HUES64 (cell line): ENCODE data around the gene ATP5IF1.

Experiments
- H3K27ac ChIP-seq: 2 replicates; pipeline ENCODE4 v1.7.0; 2013; ENCODE audit warnings: low read depth, low read length, inconsistent platforms
- H3K27me3 ChIP-seq: 2 replicates; pipeline ENCODE4 v1.6.1; 2013; ENCODE audit warnings: mild to moderate bottlenecking, low read length; ENCODE audit not compliant: insufficient read depth
- H3K36me3 ChIP-seq: 2 replicates; pipeline ENCODE4 v1.6.1; 2013; ENCODE audit warnings: mild to moderate bottlenecking, low read length; ENCODE audit not compliant: insufficient read depth
- H3K4me1 ChIP-seq: 2 replicates; pipeline ENCODE4 v1.6.1; 2013; ENCODE audit warnings: mild to moderate bottlenecking, low read length, moderate library complexity; ENCODE audit not compliant: insufficient read depth
- H3K4me3 ChIP-seq: 2 replicates; pipeline ENCODE4 v1.5.1; 2013; ENCODE audit warnings: mild to moderate bottlenecking, low read length, moderate library complexity
- H3K9ac ChIP-seq: 2 replicates; pipeline ENCODE4 v1.6.1; 2013; ENCODE audit warnings: mild to moderate bottlenecking, low read depth, low read length
- H3K9me3 ChIP-seq: 2 replicates; pipeline ENCODE4 v1.6.1; 2013; ENCODE audit warnings: low read depth, low read length; ENCODE audit not compliant: insufficient read depth
- WGBS: fragments of 150-250, 120-280 bp; methylation state at CpG from one replicate; pipeline ENCODE4 v1.1.7; 2013; ENCODE audit warnings: missing lambda C conversion rate; 5-methylcytosine and 5-hydroxymethylcytosine counted together

ATP5IF1 gene

DNA sequence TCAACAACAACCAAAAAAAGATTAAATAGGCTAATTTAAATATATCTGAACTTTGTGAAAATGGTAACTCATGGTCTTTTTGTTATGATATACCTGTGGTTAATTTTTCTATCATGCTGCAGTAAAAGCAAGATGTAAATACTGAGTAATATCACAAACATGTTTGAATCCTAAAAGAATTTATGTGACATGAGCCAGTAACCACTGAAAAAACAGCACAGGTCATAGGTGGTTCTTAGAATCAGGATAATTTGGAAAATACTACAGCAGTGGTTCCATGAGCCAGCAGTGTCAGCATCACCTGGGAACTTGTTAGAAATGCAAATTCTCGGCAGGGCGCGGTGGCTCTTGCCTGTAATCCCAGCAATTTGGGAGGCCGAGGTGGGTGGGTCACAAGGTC, 4.1 kb downstream of the ATP5IF1 start:
- WGBS, result 88% methylated on average over 4 of the region's 4 CpGs
- H3K9ac ChIP-seq, result no peak overlapping the region
- H3K36me3 ChIP-seq, result peaks cover 16% of the 10 kb centered on the region
- no peak overlapping the region for H3K27ac ChIP-seq
- no peaks in the 10 kb centered on the region for H3K4me1 ChIP-seq
- H3K4me3 ChIP-seq, result no peak overlapping the region
- H3K9me3 ChIP-seq, result no peaks in the 10 kb centered on the region
- H3K27me3 ChIP-seq, result no peaks in the 10 kb centered on the region

DNA sequence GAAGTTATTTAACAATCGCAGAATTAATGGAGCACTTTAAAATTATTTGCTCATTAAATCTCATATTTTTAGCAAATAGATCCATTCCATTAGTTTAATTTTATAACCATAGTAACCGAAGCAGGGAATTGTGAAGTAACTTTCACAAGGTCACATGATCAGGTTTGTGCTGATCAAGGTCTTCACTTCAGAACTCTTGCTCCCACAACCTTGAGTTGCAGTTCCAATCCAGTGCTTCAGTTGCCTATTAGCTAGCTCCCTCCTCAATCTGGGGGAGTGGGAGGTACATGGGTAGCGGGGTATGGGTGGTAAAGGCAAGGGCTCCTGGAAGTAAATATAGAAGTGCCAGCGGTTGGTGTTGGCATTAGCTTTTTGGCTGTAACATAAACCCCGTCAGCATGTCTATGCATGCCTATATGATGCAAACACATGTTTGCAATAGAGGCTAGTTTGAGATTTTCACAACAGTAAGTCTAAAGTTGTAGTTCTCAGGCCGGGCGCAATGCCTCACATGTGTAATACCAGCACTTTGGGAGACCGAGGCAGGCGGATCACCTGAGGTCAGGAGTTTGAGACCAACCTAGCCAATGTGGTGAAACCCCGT, 5.8 kb downstream of the ATP5IF1 start:
- Histone ChIP-seq H3K4me3 (no peak overlapping the region), H3K9me3 (no peaks in the 10 kb centered on the region), H3K9ac (no peak overlapping the region), H3K36me3 (peaks cover 16% of the 10 kb centered on the region), H3K27ac (no peak overlapping the region), H3K4me1 (no peaks in the 10 kb centered on the region), H3K27me3 (no peaks in the 10 kb centered on the region)
- 93% methylated on average over 10 of the region's 10 CpGs for WGBS

DNA sequence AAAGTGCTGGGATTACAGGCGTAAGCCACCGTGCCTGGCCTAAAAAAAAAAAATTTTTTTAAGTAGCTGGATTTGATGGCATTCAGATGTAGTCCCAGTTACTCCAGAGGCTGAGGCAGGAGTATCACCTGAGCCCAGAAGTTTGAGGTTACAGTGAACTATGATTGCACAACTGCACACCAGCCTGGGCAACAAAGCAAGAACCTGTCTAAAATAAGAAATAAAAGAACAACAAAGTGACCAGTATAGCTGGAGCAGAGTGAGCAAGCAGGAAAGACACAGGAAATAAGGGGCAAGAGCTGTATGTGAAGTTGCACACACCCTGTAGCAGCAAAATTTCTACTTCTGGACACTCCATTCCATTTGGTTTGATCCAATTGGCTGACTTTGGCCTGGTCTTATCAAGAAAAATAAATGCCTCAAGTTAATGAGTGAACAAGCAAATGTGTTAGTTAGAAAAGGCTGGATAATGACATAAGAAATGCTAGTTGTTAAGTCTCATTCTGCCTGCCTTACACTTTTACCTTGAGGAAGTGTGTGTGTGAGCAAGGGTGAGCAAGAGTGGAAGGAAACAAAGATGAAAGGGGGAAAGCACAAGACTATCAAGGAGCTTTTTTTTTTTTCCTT, 7.9 kb downstream of the ATP5IF1 start:
- no peaks in the 10 kb centered on the region for H3K9me3 ChIP-seq
- no peak overlapping the region for H3K9ac ChIP-seq
- H3K27ac ChIP-seq, result no peak overlapping the region
- WGBS, result 89% methylated on average over 2 of the region's 2 CpGs
- H3K4me1 ChIP-seq, result peaks cover 12% of the 10 kb centered on the region
- no peak overlapping the region for H3K4me3 ChIP-seq
- H3K36me3 ChIP-seq, result peaks cover 4% of the 10 kb centered on the region; the same call in 1 of the 2 replicates
- H3K27me3 ChIP-seq, result no peaks in the 10 kb centered on the region

DNA sequence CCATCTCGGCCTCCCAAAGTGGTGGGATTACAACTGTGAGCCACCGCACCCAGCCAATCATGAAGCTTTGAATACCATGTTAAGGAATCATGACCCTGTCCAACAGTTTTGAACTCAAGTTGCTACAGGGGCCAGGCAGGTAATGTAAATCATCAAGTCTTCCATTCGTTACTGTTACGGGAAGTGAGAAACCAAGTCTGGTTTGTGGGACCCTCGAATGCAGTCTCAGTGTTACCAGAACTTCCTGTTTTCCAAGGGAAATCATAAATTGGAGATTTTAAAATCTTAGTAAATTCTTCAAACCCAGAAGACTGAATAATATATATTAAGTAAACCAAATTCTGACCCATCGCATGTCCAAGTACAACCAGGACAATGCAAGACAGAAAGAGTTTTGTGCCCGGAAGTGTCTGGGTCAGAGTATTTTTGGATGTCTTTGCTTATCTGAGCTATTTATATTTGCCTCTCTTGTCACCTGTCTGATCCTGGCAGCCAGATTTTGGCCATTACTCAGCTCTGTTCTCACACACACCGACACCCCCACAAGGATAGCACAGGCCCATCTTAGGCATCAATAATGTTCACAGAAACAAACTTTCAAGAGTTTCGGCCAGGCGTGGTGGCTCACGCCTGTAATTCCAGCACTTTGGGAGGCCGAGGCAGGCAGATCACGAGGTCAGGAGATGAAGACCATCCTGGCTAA, 8.8 kb downstream of the ATP5IF1 start:
- H3K27ac ChIP-seq, result no peak overlapping the region

DNA sequence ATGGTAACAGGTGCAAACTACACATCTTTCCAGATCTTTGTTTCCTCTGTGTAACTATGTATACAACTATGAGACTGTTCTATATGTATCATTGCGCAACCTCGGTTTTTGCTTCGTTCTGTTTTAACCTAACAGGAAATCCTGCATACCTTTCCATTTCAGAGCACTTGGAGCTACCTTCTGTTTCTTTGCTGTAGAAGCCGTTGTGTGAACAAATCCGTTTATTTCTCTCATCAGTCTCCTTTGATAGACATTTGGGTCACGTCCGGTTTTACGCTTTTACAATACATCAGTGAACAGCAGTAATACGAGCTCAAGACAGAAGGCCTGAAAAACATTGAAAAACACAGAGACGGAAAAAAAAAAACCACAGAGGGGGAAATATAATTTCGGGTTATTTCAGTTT, 10.5 kb downstream of the ATP5IF1 start:
- Histone ChIP-seq H3K4me1 (peaks cover 22% of the 10 kb centered on the region), H3K36me3 (no peaks in the 10 kb centered on the region)

More for the DNA sequence above, 8.8 kb downstream of the ATP5IF1 start:
- Histone ChIP-seq H3K9me3 (no peaks in the 10 kb centered on the region), H3K27me3 (no peaks in the 10 kb centered on the region), H3K36me3 (peaks cover 3% of the 10 kb centered on the region; the same call in 1 of the 2 replicates), H3K4me3 (no peak overlapping the region), H3K9ac (no peak overlapping the region), H3K4me1 (peaks cover 19% of the 10 kb centered on the region)
- 96% methylated on average over 12 of the region's 13 CpGs for WGBS

DNA sequence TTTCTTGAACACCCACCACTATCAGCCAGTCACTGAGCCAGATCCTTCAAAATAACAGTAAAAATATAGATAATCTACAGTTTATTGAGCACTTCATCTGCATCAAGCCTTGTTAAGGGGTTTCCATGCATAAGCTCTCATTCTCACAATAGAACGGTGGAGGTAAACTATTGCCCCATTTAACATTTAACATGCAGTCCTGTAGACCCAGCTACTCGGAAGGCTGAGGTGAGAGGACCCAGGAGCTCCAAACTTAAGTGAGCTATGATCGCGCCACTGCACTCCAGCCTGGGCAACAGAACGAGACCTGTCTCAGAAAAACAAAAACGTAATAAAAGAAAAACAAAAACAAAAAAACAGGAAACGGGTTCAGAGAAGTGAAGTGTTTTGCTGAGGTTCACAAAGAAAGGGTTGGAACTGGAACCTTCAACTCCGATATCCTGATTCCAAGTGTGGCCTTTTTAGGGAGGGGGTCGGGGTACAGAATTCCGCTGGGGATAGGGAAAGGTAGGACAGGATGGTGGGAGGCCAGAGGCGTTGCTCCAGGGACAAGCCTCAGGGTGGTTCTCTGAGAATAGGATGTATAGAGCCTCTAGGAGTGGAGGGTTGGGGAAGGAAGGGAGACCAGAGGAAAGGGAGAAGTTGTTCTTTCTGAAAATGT, 11.8 kb downstream of the ATP5IF1 start:
- Histone ChIP-seq H3K36me3 (no peaks in the 10 kb centered on the region), H3K4me1 (peaks cover 22% of the 10 kb centered on the region), H3K27me3 (no peaks in the 10 kb centered on the region), H3K9ac (no peak overlapping the region), H3K27ac (peak overlapping the region; percentile 41; the same call in 1 of the 2 replicates), H3K4me3 (peak overlapping the region; percentile 63), H3K9me3 (no peaks in the 10 kb centered on the region)
- WGBS, result 83% methylated on average over 11 of the region's 11 CpGs

More for the DNA sequence above, 10.5 kb downstream of the ATP5IF1 start:
- Histone ChIP-seq H3K9me3 (no peaks in the 10 kb centered on the region), H3K27me3 (no peaks in the 10 kb centered on the region), H3K27ac (no peak overlapping the region), H3K4me3 (peak overlapping the region; percentile 63), H3K9ac (peak overlapping the region; percentile 63)
- 71% methylated on average over 10 of the region's 11 CpGs for WGBS

DNA sequence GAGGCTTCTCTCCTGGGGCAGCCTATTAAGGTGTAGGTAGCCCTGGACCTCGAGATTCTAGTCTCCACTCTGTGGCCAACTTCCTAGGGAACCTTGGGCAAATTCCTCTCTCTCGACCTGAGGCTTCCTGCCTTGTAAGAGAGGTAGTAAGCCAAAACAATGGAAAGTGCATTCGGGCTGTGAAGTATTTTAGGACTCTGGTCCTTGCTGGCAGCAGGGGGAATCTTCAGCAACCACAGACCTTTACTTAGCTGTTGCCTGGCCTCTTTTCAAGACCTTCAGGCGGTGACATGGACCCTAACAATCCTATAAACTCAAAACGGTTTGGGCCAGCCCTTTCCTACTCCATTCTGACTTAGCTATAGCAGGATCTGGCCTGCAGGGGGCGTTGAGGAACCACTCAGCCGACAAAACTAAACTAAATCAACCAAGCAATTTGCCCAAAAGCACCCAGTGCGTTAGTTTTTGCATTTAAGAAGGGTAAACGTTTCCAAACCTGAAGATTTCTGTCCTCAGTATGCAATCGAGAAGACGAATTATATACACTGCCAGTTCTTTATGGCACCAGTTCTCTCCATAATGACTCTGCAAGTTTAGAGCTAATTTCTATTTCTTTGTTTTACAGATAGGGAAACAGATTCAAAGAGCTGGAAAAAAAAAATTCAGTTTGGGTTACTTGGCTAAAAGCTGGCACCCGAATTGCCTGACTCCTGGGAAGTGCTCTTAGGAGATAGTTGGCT, 12.5 kb downstream of the ATP5IF1 start:
- H3K9me3 ChIP-seq, result no peaks in the 10 kb centered on the region
- 12% methylated on average over 12 of the region's 12 CpGs for WGBS
- H3K4me3 ChIP-seq, result peak overlapping the region; percentile 16

DNA sequence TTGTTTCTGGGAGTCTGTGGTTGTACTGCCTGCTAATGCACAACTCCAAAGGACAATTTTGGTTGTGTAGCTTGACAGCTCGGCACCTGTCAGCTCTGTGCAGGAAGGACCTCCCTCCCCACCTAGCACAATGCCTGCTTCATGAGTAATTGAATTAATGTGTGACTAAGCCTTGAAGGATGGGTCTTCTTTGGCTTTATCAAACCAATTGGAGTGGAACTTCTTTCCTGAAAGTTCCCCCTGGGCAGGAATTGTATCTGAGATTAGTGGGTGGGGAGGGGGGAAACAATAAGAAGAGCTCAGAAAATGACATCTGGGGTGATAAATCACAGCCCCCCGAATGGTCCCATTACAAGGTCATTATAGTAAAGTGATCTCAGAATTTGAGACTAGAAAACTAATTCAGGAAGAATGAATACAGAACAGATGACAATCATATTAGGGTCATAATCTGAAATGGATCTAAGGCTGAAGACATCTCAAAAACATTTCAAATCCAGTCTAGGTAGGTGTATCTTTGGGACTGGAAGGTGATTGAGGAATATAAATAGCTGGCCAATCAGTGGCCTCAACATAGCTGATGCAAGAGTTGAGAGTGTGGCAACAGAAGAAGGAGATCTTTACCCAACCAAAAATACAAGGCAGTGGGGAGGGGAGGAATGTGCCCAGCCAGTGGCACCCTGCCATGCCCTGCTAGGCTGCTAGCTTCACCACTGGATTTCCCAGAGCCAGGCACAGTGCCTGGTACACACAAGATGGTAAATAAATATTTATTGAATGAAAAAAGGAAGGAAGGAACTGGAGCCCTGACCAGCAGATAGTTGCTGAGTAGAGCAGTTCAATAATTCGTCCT, 13.3 kb downstream of the ATP5IF1 start:
- H3K9ac ChIP-seq, result peak overlapping the region; percentile 27
- H3K27me3 ChIP-seq, result no peaks in the 10 kb centered on the region
- peaks cover 22% of the 10 kb centered on the region for H3K4me1 ChIP-seq
- WGBS, result 75% methylated on average over 3 of the region's 3 CpGs
- H3K36me3 ChIP-seq, result no peaks in the 10 kb centered on the region
- peak overlapping the region; percentile 70; the same call in 1 of the 2 replicates for H3K27ac ChIP-seq
- H3K9me3 ChIP-seq, result no peaks in the 10 kb centered on the region
- H3K4me3 ChIP-seq, result peak overlapping the region; percentile 16

More for the DNA sequence above, 12.5 kb downstream of the ATP5IF1 start:
- Histone ChIP-seq H3K4me1 (peaks cover 22% of the 10 kb centered on the region), H3K36me3 (no peaks in the 10 kb centered on the region), H3K27me3 (no peaks in the 10 kb centered on the region), H3K9ac (peak overlapping the region; percentile 27), H3K27ac (peak overlapping the region; percentile 70; the same call in 1 of the 2 replicates)

DNA sequence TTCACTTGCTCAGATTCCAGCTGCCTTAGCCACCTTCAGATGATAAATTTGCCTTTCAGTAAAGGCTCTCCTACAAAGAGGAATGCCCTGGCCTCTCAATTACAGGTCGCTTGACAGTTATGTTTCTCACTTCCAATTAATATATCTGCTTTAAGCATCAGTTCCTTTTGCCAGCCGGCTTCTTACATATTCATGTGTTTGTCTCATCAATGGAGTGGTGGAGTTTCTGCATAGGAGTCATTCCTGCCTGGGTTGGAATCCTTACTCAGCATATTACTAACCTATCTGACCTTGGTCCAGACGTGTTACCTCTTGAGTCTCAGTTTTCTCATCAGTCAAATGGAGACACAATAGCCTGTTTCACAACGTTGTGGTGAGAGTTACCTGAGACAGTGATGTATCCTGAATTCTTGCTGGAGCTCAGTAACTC, 14.0 kb downstream of the ATP5IF1 start:
- Histone ChIP-seq H3K9me3 (no peaks in the 10 kb centered on the region), H3K27ac (peak overlapping the region; percentile 46; the same call in 1 of the 2 replicates), H3K27me3 (no peaks in the 10 kb centered on the region), H3K36me3 (no peaks in the 10 kb centered on the region), H3K4me1 (peaks cover 22% of the 10 kb centered on the region), H3K4me3 (no peak overlapping the region), H3K9ac (no peak overlapping the region)
- 69% methylated on average over 4 of the region's 4 CpGs for WGBS
